SIG-M5 (cell line): ENCODE measurements around the gene LSAMP.
A peak's percentile ranks its signal among the peaks of the same experiment; 100 is the strongest.
"Not testable (repeated sequence)": the region's sequence is repeated elsewhere in the genome, so short reads cannot be mapped to it uniquely, and the experiment has no call there.

ENCODE experiments used
- DNase-seq: peaks from one replicate; lab custom pipeline; 2025; lab: John Stamatoyannopoulos, UW

Gene LSAMP

DNA sequence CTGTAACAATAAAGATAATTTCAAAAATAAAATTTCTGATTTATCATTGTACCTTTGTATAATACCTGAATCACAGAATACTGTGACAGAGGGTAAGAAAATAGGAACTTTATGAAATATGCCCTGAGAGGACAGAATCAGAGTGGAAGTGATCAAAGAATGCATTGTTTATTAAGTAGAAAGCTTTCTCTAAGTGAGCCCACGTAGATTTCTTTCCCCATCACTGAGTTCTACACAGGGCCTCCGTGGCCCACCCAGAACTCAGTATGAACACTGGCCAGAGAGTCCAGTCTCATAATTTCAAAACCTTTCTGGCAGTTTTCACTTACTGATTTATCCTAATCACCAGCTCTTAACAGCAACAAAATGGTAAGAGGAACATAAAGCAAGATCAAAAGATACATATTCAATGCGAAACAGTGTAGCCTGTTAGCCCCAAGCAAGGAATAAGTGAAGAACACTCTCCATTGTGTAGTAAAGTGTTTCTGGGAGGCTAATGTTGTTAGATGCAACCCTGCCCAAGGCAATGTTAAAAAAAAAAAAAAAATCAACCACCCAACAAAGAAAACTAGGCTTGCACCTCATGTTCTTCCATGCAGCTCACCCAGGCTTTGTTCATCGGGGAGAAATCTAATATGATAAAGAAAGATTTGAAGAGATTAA is 341.3 kb downstream of the LSAMP start:
- DNase-seq: no peak

DNA sequence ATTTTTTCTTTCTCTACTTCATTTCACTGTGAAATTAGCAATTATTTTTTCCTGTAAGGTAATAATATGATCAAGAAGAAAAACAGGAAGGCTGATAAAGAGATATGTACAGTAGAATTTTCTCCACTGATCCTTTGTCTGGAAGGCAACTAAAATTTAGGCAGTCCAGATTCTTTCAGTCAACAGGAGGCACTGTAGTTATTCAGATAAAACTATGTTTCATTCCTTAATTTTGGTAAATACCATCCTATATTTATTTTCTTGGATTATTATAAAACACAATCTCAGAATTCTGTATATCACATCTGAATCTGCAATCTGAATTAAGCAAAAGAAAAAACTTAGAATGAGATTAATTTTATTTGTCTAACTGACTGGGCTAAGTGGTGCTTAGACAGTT is 343.2 kb downstream of the LSAMP start:
- no peak for DNase-seq

DNA sequence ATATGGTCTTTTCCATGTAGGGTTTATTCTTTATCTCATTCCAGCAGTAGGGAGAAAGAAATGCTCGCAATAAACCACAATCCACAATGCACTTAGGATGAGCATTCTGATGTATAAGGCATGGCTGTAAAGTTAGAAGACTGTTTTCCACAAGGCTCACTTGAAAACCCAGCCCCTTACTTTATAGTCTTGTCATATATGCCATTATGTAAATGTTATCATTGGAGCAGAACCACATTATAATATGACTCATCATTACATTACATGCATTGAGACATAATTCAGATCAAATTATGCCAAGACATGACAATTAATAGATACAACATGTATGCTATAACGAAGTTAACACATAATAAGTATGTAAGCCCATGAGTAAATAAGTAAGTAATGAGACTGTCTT is 348.1 kb downstream of the LSAMP start:
- DNase-seq: no peak

DNA sequence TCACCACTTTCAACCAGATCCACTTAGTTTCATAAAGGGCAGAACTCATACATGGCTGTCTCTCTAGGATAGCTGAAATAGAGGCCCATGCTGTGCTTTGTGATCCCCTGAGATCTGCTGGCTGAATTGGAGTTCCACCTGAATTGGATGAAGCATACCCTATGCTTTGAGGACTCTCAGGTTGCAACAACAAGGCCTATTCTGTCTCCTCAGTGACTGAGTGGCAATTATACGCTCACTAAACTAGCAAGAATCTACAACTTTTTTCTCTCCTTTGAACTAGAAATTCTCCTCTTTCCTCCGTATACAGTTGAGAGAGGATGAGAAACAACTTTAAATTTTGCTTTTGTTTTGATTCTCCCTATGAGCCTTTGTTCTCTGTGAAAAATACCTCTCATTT is 348.7 kb downstream of the LSAMP start:
- DNase-seq: no peak

DNA sequence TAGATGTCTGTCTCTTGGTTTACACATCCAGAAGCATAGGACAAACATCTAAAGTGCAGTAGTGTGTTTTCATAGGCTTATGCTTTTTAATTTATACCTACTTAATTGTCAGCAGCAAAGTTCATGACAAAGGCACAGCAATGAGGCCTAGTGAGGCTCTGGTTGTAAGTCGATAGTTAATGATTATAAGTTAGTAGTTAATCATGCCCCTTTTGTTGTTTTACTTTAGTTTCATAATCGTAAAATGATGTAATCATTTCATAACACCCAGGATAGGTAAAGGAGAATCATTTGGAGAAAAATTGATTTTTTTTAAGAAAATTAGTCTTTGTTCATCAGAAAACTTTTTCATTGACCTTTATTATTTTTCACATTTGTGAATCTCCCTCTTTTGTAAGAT is 351.9 kb downstream of the LSAMP start:
- no peak for DNase-seq

DNA sequence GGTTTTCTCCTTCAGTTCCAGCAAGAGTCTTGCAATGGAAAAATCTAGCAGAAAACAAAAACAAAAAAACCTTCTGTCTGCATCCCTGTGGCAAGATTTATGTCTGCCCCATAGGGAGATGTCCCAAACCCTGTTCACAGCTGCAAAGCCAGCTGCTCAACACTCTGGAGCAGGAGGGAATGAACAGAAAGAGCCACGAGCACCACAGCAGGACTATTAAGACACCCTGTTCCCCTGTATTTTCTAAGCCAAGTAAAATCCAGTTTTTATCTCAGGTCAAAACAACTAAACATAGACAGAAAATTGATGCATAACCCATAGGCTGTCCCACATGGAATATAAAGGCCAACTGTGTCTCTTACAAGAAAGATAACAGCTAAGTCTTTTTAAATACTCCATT is 357.9 kb downstream of the LSAMP start:
- no peak for DNase-seq

DNA sequence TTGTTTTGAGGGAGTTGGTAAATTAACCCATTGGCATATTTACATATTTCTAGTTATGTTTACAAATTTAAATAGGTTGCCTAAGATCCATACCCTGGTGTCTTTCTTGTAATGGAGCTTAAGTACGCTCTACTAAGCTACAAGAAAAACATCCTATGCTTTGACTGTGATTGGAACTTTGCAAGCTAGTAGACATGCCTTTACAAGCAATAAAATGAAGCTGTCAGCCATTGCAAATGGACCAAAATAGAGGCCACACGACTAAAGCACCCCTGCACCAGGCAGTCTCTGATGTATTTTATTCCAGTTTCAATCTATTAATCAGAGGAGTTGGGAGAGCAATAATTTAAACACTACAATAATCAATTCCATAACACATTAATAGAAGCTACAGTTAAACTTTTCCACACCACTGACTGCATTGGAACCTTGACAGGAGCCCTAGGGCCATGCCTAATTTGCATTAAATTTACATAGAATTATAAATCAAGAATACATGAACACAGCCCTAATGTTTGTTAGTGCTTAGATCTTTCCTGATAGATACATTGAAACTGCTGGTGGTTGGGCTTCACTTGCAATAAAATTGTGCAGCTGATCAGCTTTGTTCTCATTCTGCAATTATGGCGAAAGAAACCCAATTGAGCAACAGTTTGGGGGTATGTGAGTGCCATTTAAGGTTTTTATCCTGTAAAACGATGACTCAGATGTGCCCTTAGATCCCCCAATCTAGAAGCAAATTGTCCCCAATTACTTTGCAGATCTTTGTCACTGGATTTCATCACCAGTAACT is 360.1 kb downstream of the LSAMP start:
- DNase-seq: peak; percentile 73

DNA sequence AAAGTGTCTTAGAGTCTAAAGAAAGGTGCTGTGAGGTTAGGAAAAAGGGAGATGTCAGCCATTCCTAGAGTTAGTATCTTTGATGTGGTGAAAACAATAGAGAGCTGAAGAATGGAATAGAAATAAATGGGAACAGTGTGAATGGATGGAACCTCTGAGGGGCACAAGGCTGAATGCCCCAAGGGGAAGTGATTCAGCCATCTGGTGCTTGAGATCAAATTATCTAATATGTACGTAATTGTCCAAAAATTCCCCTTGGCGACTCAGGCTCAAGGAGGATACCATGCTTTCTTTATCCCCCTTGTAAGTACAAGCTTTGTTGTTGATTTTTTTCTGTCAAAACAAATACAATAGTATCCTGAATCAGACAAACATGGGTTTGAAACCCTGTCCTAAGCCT is 361.6 kb downstream of the LSAMP start:
- no peak for DNase-seq

DNA sequence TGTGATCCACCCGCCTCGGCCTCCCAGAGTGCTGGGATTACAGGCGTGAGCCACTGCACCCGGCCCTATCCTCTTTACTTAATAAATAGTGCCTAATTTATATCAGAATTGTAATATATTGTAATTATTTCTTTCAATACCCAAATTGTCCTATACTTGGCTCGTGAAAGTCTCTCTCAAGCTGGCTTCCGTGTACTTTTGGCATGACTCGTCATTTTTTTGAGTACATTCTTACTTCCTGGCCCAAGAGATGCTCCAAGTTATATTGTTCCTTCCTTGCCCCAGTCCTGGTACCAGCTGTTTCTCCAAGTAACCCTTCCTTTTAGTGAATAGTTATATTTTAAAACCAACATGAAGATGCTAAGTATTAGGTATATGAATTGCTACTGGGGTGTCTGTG is 366.7 kb downstream of the LSAMP start:
- DNase-seq: no peak

DNA sequence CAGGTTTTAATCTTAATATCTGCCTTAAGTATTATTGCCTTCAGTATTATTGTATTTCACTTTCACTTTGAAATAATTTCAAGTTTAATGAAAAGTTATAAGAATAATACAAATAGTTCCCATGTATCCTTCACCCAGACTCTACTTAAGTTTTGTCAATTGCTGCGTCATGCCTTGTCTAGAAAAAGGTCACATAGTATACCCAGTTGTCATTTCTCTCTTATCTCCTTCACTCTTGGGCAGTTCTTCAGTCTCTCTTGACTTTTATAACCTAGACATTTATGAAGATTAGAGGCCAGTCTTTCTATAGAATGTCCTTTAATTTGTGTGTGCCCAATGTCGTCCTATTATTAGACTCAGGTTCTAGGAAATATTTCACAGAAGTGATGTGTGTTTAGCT is 367.7 kb downstream of the LSAMP start:
- no peak for DNase-seq

DNA sequence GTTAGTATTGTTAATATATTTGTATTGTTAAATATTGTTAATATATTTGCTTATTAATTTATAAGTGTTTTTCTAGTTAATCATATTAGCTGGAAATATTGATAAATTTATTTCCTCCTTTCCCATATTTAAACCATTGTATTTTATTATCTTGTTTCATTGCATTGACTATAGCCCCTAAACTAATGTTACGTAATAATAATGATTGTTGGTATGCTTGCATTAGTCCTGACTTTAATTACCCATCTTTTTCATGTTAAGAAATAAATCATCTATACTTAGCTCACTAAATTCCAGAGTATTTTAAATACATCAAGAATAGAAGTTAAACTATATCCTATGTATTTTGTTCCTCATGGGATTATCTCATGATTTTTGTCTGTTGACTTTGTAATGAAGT is 368.2 kb downstream of the LSAMP start:
- no peak for DNase-seq

DNA sequence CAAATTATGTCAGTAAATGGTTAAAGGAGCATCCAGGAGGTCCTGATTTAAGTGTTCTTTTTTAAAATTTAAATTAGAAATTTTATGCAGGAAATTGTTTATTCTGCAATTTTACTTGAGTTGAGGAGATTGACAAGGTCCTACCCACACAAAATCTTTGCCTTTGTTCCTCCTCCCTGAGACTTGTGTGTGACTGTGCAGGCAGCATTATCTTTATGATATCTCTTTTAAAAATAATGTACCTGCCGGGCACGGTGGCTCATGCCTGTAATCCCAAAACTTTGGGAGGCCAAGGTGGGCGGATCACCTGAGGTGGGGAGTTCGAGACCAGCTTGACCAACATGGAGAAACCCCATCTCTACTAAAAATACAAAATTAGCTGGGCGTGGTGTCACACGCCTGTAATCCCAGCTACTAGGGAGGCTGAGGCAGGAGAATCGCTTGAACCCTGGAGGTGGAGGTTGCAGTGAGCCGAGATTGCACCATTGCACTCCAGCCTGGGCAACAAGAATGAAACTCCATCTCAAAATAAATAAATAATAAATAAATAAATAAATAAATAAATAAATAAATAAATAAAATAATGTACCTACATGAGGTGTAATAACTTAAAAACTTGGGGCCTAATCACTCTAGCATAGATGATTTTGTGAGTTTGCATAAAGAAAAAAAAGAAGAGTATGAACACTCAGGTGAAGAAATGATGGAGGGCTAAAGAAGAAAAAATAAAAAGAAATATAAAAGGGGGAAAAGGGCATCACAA is 374.6 kb downstream of the LSAMP start:
- DNase-seq: not testable (repeated sequence)

DNA sequence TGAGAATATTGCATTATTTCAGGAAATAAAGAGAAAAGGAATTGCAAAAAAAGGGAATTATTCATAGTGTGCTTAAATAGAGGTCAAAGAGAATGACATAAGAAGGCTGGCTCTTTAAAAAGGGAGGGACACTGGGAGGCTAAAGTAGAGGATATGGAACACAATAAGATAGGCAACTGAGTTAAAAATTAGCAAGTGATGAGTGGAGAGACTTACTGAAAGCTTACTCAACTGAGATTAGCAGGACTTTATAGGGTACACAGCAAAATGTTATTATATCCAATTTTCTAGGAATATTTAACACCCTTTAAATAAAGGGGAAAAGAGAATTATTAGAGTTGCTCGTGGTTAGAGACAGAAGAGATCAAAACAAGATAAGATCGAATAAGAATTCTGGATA is 375.2 kb downstream of the LSAMP start:
- no peak for DNase-seq

DNA sequence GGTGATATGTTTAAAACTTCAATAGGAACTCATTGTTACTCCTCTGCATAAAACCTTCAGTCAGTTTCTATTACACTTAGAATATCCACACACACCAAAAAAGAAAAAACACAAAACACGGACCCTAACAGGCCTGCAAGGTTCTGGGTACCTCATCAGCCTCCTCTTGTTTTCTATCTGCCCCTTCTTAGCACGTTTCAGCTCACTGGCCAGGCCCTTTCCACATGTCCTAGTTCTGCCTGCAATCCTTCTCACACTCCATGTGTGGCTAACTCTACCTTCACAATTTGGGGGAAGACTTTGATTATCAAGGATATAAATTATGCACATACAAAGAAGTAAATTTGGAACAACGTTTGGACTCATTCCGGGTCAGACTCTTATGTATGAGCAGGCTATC is 376.3 kb downstream of the LSAMP start:
- DNase-seq: no peak

DNA sequence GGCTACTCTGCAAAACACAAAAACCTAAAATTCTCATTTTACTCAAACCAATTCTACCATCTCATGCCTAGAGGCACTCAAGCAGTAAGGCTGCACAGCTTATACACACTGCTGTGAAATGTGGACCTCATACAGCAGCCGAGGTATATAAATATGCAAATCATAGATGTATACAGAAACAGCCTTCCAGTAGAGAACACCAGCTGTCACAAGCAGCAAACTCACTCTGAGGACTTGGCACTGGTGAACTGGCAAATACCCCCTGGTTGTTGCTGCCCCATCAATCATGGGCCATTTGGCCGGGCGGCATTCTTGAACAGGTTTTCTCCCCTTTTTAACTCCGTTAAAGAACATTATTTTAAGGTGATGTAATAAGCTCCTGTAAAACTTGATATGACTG is 378.0 kb downstream of the LSAMP start:
- no peak for DNase-seq

DNA sequence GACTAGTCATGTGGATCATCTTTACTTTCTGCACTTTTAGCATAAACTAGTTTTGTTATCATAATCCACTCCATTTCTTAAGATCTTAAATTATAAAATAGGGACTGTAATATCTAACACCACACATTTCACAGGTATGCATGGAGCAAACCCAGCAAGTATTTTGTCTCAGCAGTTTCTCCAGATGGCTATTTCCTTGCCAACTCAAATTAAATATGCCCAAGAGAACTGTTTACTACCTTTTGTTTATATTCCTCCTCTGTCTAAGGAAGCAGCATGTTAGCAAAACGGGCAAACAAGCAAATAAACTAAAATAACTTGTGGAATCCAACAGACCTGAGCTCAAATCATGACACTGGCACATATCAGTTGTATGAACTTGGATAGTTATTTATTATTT is 379.8 kb downstream of the LSAMP start:
- DNase-seq: no peak

DNA sequence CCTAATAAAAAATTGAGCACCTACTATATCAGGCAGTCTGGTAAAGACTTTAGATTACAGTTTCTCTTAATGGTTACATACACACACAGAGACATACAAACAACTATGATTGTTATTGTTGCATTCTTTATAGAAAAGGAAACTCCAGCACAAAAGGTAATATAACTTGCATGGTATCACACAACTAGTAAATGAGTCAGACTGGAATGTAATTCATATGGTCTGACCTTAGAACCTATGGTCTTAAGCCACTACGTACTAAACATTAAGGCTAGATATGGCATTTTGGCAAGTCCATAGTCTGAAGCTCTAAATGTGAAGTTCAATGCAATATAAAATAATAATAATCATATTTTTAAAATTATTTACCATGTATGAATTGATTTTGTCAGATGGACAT is 380.6 kb downstream of the LSAMP start:
- no peak for DNase-seq

DNA sequence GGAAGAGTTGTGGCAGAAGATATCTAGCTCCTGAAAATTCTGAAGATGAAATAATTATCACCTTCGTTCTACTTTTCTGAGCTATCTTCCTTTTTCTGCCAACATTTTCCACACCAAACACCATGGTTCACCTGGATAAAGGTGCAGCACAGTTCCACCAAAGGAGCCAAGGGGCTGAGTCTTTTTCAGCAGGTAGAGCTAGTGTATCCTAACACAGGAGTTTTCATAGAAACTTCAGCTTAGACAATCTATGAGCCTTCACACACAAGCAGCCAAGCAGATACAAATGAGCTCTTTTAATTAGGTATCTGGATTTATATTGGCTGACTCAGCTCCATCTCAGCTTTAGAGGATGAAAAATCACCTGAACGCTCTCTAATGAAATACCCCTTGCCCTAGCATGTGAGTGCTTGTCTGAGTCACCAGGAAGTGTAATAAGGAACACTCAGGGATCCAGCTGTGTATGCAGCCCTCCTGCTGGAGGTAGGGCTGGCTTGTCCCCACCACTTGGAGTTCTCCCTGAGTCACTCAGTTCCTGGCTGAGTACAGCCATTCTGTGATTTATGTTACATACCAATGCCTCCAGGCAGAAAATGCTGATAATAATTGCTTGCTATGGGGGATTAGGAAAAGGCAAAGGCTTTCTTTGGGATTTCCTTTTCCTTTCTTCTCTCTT is 385.7 kb downstream of the LSAMP start:
- DNase-seq: no peak

DNA sequence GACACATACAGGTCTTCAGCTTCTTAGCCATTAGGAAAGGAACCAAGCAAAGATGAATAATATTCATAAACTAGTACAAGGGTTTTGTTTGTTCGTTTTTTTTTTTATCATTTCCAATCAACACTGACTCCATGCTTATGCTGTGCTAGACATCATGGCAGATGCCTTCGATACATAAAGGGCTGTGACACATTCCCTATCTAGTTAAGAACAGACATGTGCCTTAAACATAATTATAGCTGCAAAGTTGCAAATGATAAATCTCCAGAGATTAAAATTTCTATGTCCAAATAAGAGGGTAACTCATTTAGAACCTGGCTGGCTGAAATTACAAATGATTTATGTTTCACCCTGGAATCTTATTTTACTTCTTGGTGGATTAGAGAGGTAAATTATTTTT is 386.4 kb downstream of the LSAMP start:
- DNase-seq: no peak

DNA sequence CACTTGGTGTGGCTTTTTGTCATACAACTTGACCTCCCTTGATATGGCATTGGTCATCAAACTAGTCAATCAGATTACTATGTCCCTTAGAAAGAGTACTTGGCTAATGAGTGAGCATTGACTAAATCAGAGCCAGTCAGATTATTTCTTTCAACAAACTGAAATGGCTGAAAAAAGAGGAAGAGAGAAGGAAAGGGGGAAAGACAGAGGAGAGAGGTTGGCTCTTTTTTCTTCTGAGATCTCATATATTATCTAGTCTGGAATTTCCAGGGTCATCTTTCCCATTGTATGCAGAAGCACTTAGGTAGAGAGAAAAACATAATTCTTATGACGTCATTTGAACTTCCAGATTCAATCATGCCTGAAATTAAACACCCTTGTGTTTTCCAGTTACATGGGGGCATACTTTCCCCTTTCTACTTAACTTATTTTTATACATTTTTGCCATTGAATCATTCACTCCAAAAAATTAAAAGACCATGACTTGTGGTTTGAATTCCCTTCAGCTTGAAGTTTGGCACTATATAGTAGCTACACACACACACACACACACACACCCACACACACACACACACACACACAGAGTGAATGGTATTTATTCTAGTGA is 387.8 kb downstream of the LSAMP start:
- DNase-seq: no peak

DNA sequence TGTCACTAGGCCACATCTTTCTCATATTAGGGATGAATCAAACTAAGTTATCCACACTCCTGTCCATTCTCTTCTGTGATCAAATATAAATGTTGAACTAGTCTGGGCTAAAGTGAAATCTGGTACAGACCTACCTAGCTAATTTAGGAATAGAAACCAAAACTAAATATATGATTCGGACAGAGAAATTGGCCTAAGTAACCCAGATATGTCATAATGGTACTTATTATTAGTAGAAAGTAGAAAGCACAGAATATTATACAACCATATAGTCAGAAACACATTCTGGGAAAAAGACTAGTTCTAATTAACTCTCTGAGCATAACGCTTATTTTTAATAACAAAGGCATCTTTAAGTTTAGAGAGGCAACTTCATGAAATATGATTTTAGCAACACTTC is 389.0 kb downstream of the LSAMP start:
- DNase-seq: no peak

DNA sequence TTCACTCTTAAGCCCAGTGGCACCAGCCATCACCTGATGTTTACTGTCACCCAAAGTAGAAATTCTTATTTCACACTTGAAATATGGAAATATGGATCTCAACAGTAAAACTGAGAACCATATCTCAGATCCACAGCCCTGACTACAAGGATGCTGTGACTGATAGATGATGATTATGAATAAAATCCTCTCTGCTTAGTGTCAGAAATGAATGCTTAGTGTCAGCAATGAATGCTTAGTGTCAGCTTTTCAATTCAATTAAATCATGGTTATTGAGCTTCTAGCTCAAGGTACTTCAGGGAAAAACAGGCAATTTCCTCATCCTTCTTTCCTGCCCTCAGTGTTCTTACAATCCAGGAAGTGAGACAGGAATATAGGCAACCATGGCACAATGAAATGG is 392.3 kb downstream of the LSAMP start:
- DNase-seq: no peak
